Bladder microvascular endothelial cell (primary cell): ENCODE results near the gene CLCN2. TPM values are rescaled to one million over a fixed set of nuclear protein-coding genes. Genes with fewer than 3 reads are reported as not detected.

Experiments used
- total RNA-seq: library from RNA; depleted of rRNA; stranded (reverse); fragments of >200 nt; gene quantifications from 2 replicates; pipeline ENCODE4 v1.2.3, GENCODE V29; 2014

CLCN2 gene
- 1.3 and 2.6 TPM in 2 replicates for total RNA-seq

GRCh38 chr3:184361532-184361931 lies at the start of gene CLCN2, which contains the start of gene POLR2H:
Gene CLCN2, minus strand, starts transcription at chr3:184361605. Its CDS starts 126 bp downstream, at chr3:184361479.
Gene POLR2H, plus strand, starts transcription at chr3:184361710. Its CDS starts 1,783 bp downstream, at chr3:184363493.

GRCh38 chr3:184379358-184380184 lies 18.2 kb upstream of the CLCN2 start, which contains the start of gene CHRD:
Gene CHRD, plus strand, starts transcription at chr3:184380054. Its CDS starts 265 bp downstream, at chr3:184380319.

GRCh38 chr3:184377882-184378445 lies 16.6 kb upstream of the CLCN2 start, which contains the start of gene THPO:
Gene THPO, minus strand, starts transcription at chr3:184378207. Its CDS starts 1,948 bp downstream, at chr3:184376259.

GRCh38 chr3:184337399-184337714 lies 24.0 kb downstream of the CLCN2 start, which contains the start of gene FAM131A:
Gene FAM131A, plus strand, starts transcription at chr3:184337600. Its CDS starts 31 bp downstream, at chr3:184337631.

GRCh38 chr3:184314363-184314699 lies 47.1 kb downstream of the CLCN2 start, which contains the start of gene EIF4G1:
Gene EIF4G1, plus strand, starts transcription at chr3:184314606. Its CDS starts 1,191 bp downstream, at chr3:184315797.

GRCh38 chr3:184298759-184299487 lies 62.5 kb downstream of the CLCN2 start, which contains the start of gene PSMD2:
Gene PSMD2, plus strand, starts transcription at chr3:184299241. Its CDS starts 26 bp downstream, at chr3:184299267.

Other genes starting within 250 kb of the CLCN2 start
- gene EIF2B5, start 226.2 kb downstream of the CLCN2 start, total RNA-seq = 31.7 and 50.0 TPM in 2 replicates
- gene DVL3, start 206.2 kb downstream of the CLCN2 start, total RNA-seq = 15.9 and 28.8 TPM in 2 replicates
- gene AP2M1, start 186.8 kb downstream of the CLCN2 start, total RNA-seq = 396 and 554 TPM in 2 replicates
- 38.5 and 54.1 TPM in 2 replicates for gene ABCF3, start 175.4 kb downstream of the CLCN2 start, total RNA-seq
- gene VWA5B2, start 132.0 kb downstream of the CLCN2 start, total RNA-seq = 0.13 TPM in 1 of 2 replicates, not detected in the other
- gene ALG3, start 112.6 kb downstream of the CLCN2 start, total RNA-seq = 14.6 and 43.5 TPM in 2 replicates
- gene EEF1AKMT4, start 111.9 kb downstream of the CLCN2 start, total RNA-seq = 3.2 and 3.4 TPM in 2 replicates
- 0.13 TPM in 1 of 2 replicates, not detected in the other for gene CAMK2N2, start 100.1 kb downstream of the CLCN2 start, total RNA-seq
- not detected in 2 replicates for gene ECE2, start 85.6 kb downstream of the CLCN2 start, total RNA-seq
- gene PSMD2, start 62.4 kb downstream of the CLCN2 start, total RNA-seq = 371 and 561 TPM in 2 replicates
- gene EIF4G1, start 47.0 kb downstream of the CLCN2 start, total RNA-seq = 301 and 661 TPM in 2 replicates
- gene FAM131A, start 24.0 kb downstream of the CLCN2 start, total RNA-seq = 16.4 and 43.0 TPM in 2 replicates
- 74.5 and 97.8 TPM in 2 replicates for gene POLR2H, start 105 bp upstream of the CLCN2 start, total RNA-seq
- not detected in 2 replicates for gene THPO, start 16.6 kb upstream of the CLCN2 start, total RNA-seq
- gene CHRD, start 18.4 kb upstream of the CLCN2 start, total RNA-seq = 0.16 and 0.69 TPM in 2 replicates
- gene EPHB3, start 200.2 kb upstream of the CLCN2 start, total RNA-seq = under 0.01 TPM in 2 replicates